Ovary (tissue), 9 donors: ENCODE results near the gene GTF3A. TPM values are rescaled to one million over a fixed set of nuclear protein-coding genes. Genes with fewer than 3 reads are reported as not detected.

ENCODE experiments used
- DNase-seq, 5 donors: peaks; one replicate each; pipeline ENCODE4 v3.0.0-alpha.2; 2019 to 2020
- H3K27ac ChIP-seq, 2 donors: fragments of 200-600 bp; one replicate each; pipeline versions ENCODE4 v1.5.1 to v1.8.0; 2019 to 2022
- H3K27me3 ChIP-seq: fragments of 200-600 bp; one replicate; pipeline ENCODE4 v1.8.0; 2022
- H3K36me3 ChIP-seq: fragments of 200-600 bp; sonication (generic); one replicate; pipeline ENCODE4 v1.5.1; 2019
- H3K4me1 ChIP-seq: one replicate; pipeline ENCODE4 v1.8.1; 2013; ENCODE audit warnings: mild to moderate bottlenecking, moderate library complexity; ENCODE audit not compliant: insufficient read depth
- H3K4me3 ChIP-seq: fragments of 200-600 bp; sonication (generic); one replicate; pipeline ENCODE4 v1.5.1; 2017
- H3K9me3 ChIP-seq, 2 donors: fragments of 200-600 bp in 1 of 2; sonication (generic) in 1 of 2; one replicate each; pipeline versions ENCODE4 v1.5.1 to v1.8.1; 2013 to 2019; ENCODE audit warnings: mild to moderate bottlenecking in 1 of 2, moderate library complexity in 1 of 2
- CTCF ChIP-seq, 3 donors: fragments of 450-650 bp in 2 of 3; fragments of 200-600 bp in 1 of 3; IDR thresholded peaks; one replicate each; pipeline versions ENCODE4 v1.5.1 to v1.8.0; 2016 to 2022; ENCODE audit warnings: antibody characterized with exemption in 3 of 3, mild to moderate bottlenecking in 1 of 3
- EP300 ChIP-seq: sonication (generic); formaldehyde crosslinking; IDR thresholded peaks from one replicate; pipeline ENCODE4 v1.6.1; 2017; ENCODE audit warnings: antibody characterized with exemption
- POLR2A ChIP-seq: fragments of 450-650 bp; IDR thresholded peaks from one replicate; pipeline ENCODE4 v1.6.1; 2017; ENCODE audit warnings: antibody characterized with exemption, mild to moderate bottlenecking, moderate library complexity
- WGBS, 3 donors: extraction: QIAGEN DNeasy Blood & Tissue Kit in 1 of 3; methylation state at CpG; one replicate each; pipeline versions ENCODE4 v1.1.5 to v1.1.7; 2013 to 2017; 5-methylcytosine and 5-hydroxymethylcytosine counted together
- intact Hi-C, 4 donors: fragments of 100-400 bp; cut with DNase I; formaldehyde crosslinking; loops; one replicate each; pipeline versions ENCODE4 v1.11.0 to v1.15.1; 2022 to 2023
- polyA plus RNA-seq, 2 donors: library from polyadenylated mRNA; stranded (reverse); fragments of 200-250 nt in 1 of 2; fragments of 350-450 nt in 1 of 2; fragmentation: Illumina TruSeq in 1 of 2; extraction: RNeasy Lipid Tissue Mini Kit (QIAGEN cat#74804) in 1 of 2; gene quantifications; one replicate each; pipeline ENCODE4 v1.2.3, GENCODE V29; 2013 to 2014
- small RNA-seq: library from RNA; depleted of rRNA; stranded (forward); fragments of <200 nt; gene quantifications from one replicate; pipeline ENCODE3, GENCODE V24; 2016
- total RNA-seq, 7 donors: library from RNA; depleted of rRNA in 2 of 7; stranded (reverse); fragments of >200 nt in 2 of 7; fragmentation: NEBNext Ultra II Directional in 3 of 7; extraction: Animal tissue kit (Norgen Biotek cat#: 25700) in 3 of 7; gene quantifications; one replicate each; pipeline versions ENCODE4 v1.1.0 to v1.2.4, GENCODE V29; 2016 to 2023
- donor health status: DM: no; HTN: no; CAD: no; lungs with moderate emphysema.
- donor health status: DM: no; HTN: no; CAD: no.
- donor health status: Bipolar disorder and iron deficiency.
- donor health status: DM: yes; HTN: yes; CAD: no.
- donor health status: DM: no; HTN: no; CAD: no.
- donor health status: DM: yes; HTN: yes; CAD: no.

Gene GTF3A
- total and polyA plus RNA-seq, 9 donors = 41.0 to 87.6 (median 46.9) TPM

DNA sequence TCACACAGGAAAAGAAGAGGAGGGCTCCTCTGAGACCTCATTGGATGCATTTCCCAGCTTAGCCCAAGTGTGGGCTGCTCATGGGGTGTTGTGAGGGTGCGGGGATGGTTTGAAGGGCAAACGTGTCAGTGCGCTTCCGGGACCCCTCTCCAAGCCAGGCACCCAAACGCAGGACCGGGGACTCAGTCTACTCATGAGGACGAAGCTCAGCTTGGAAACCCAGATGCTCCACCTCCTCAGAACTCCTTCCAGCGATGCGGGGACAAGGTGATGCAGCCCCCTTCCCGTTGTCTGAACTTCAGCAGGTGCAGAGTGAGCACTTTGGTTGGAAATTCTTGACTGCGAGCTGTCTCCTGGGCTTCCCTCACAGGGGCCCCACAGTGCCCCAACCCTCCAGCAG lies 59.0 kb downstream of the GTF3A start:
- Histone ChIP-seq H3K27ac (no peak overlapping the region), H3K36me3 (no peaks in the 10 kb centered on the region), H3K27me3 (no peaks in the 10 kb centered on the region), H3K9me3 (no peaks in the 10 kb centered on the region), H3K4me3 (no peak overlapping the region), H3K4me1 (no peaks in the 10 kb centered on the region)
- intact Hi-C loops = no loop called here
- no peak for DNase-seq
- no peak for TF ChIP-seq EP300
- TF ChIP-seq POLR2A = no peak
- no peak for TF ChIP-seq CTCF (IDR thresholded peaks at IDR 0.05)
- WGBS, 3 donors = 85 to 92% (median 85%) methylated on average over 11 of the region's 11 CpGs

Small RNA genes within 50 kb of the gene (small RNA-seq; reads per million reads assigned to genes)
- gene RNY1P1 = not detected

Other genes with a start within 250 kb of the GTF3A start
- 1,000 to 10,000 TPM; 1,871 to 3,304 (median 2,161) TPM for gene RPL21, start 173.1 kb upstream of the GTF3A start, total RNA-seq
- 1,000 to 10,000 TPM; 2,642 to 4,783 TPM for gene RPL21, start 173.1 kb upstream of the GTF3A start, polyA plus RNA-seq
- gene RASL11A, start 153.8 kb upstream of the GTF3A start, total RNA-seq = 10 to 100 TPM in 4 of 7 donors, 1 to 10 TPM in 3; 6.2 to 36.3 (median 10.6) TPM
- gene RASL11A, start 153.8 kb upstream of the GTF3A start, polyA plus RNA-seq = 10 to 100 TPM; 19.4 to 31.0 TPM
- 10 to 100 TPM; 33.7 to 61.1 (median 34.9) TPM for gene MTIF3, start 25.9 kb downstream of the GTF3A start, total RNA-seq
- 10 to 100 TPM; 67.1 to 81.2 TPM for gene MTIF3, start 25.9 kb downstream of the GTF3A start, polyA plus RNA-seq
- 1 to 10 TPM; 6.6 to 9.8 (median 7.8) TPM for gene LNX2, start 195.9 kb downstream of the GTF3A start, total RNA-seq
- gene LNX2, start 195.9 kb downstream of the GTF3A start, polyA plus RNA-seq = 1 to 10 TPM; 3.6 to 8.3 TPM
- 100 to 1,000 TPM in 6 of 7 donors, 10 to 100 TPM in 1; 83.7 to 194 (median 115) TPM for gene POLR1D, start 197.3 kb downstream of the GTF3A start, total RNA-seq
- 100 to 1,000 TPM; 174 to 223 TPM for gene POLR1D, start 197.3 kb downstream of the GTF3A start, polyA plus RNA-seq